NCI-H446 (cell line): ENCODE results near the gene IMPDH1.

Experiments
- DNase-seq, 2 experiments: peaks; one replicate each; lab custom pipeline; 2025; lab: John Stamatoyannopoulos, UW

IMPDH1 gene

GRCh38 chr7:128434413-128435326, 24.9 kb upstream of the IMPDH1 start:
- DNase-seq: no peak

GRCh38 chr7:128431754-128432153, 22.0 kb upstream of the IMPDH1 start:
- no peak for DNase-seq

- no peak for DNase-seq
These were observed 21.4 kb upstream of the IMPDH1 start for GRCh38 chr7:128431221-128431620.

GRCh38 chr7:128430207-128430606, 20.4 kb upstream of the IMPDH1 start:
- no peak for DNase-seq

GRCh38 chr7:128427289-128427891, 17.6 kb upstream of the IMPDH1 start:
- peak; percentile 25 to 75 for DNase-seq

GRCh38 chr7:128425850-128426249, 16.1 kb upstream of the IMPDH1 start:
- DNase-seq: peak in 1 of 2 experiments; percentile 61

GRCh38 chr7:128424686-128425275, 15.0 kb upstream of the IMPDH1 start:
- no peak for DNase-seq

- DNase-seq: peak; percentile 53 to 68
These were observed 13.1 kb upstream of the IMPDH1 start for GRCh38 chr7:128422842-128423241.

GRCh38 chr7:128422037-128422436, 12.3 kb upstream of the IMPDH1 start:
- no peak for DNase-seq

- no peak for DNase-seq
These were observed 11.6 kb upstream of the IMPDH1 start for GRCh38 chr7:128421384-128421783.

GRCh38 chr7:128420773-128421172, 11.0 kb upstream of the IMPDH1 start:
- no peak for DNase-seq

- no peak for DNase-seq
These were observed 9.5 kb upstream of the IMPDH1 start for GRCh38 chr7:128419257-128419656.

- DNase-seq: no peak
These were observed 7.3 kb upstream of the IMPDH1 start for GRCh38 chr7:128417071-128417470.

GRCh38 chr7:128415217-128415785, 5.5 kb upstream of the IMPDH1 start:
- no peak for DNase-seq

- DNase-seq: no peak
These were observed 620 bp upstream of the IMPDH1 start for GRCh38 chr7:128410451-128410753.

GRCh38 chr7:128408709-128409595, 830 bp downstream of the IMPDH1 start:
- peak in 1 of 2 experiments; percentile 20 for DNase-seq

GRCh38 chr7:128407751-128408708, 1.8 kb downstream of the IMPDH1 start:
- DNase-seq: no peak

- DNase-seq: no peak
These were observed 2.6 kb downstream of the IMPDH1 start for GRCh38 chr7:128407233-128407589.

- DNase-seq: no peak
These were observed 3.2 kb downstream of the IMPDH1 start for GRCh38 chr7:128406314-128407232.
